NCI-H1105 treated with DMSO at 0.1 percent for 48 hours (cell line): Measurements from ENCODE around the gene PCDH9.

Source experiments
- DNase-seq: peaks from one replicate; lab custom pipeline; 2025; lab: John Stamatoyannopoulos, UW

PCDH9 gene

GRCh38 chr13:66459143-66459542 is 771.0 kb downstream of the PCDH9 start:
- DNase-seq = no peak

- DNase-seq = no peak
Measured at GRCh38 chr13:66446413-66446812, 783.7 kb downstream of the PCDH9 start.

GRCh38 chr13:66443926-66444325 is 786.2 kb downstream of the PCDH9 start:
- no peak for DNase-seq

GRCh38 chr13:66440938-66441337 is 789.2 kb downstream of the PCDH9 start:
- no peak for DNase-seq

GRCh38 chr13:66430728-66431127 is 799.4 kb downstream of the PCDH9 start:
- DNase-seq = no peak

- DNase-seq = no peak
Measured at GRCh38 chr13:66430269-66430668, 799.9 kb downstream of the PCDH9 start.

- DNase-seq = no peak
Measured at GRCh38 chr13:66429156-66429555, 801.0 kb downstream of the PCDH9 start.

- no peak for DNase-seq
Measured at GRCh38 chr13:66427458-66427861, 802.7 kb downstream of the PCDH9 start.

GRCh38 chr13:66425741-66426140 is 804.4 kb downstream of the PCDH9 start:
- no peak for DNase-seq

GRCh38 chr13:66424422-66424821 is 805.7 kb downstream of the PCDH9 start:
- DNase-seq = no peak

- DNase-seq = no peak
Measured at GRCh38 chr13:66415444-66415843, 814.7 kb downstream of the PCDH9 start.

- no peak for DNase-seq
Measured at GRCh38 chr13:66414066-66414800, 815.9 kb downstream of the PCDH9 start.

GRCh38 chr13:66410314-66410713 is 819.8 kb downstream of the PCDH9 start:
- no peak for DNase-seq

GRCh38 chr13:66409542-66409941 is 820.6 kb downstream of the PCDH9 start:
- DNase-seq = no peak

GRCh38 chr13:66407128-66407527 is 823.0 kb downstream of the PCDH9 start:
- no peak for DNase-seq

- peak; percentile 18 for DNase-seq
Measured at GRCh38 chr13:66405908-66406802, 824.0 kb downstream of the PCDH9 start.

- no peak for DNase-seq
Measured at GRCh38 chr13:66402546-66402945, 827.6 kb downstream of the PCDH9 start.

- DNase-seq = peak; percentile 70
Measured at GRCh38 chr13:66402066-66402465, 828.1 kb downstream of the PCDH9 start.

- no peak for DNase-seq
Measured at GRCh38 chr13:66400292-66400691, 829.8 kb downstream of the PCDH9 start.

- no peak for DNase-seq
Measured at GRCh38 chr13:66399873-66400272, 830.3 kb downstream of the PCDH9 start.

GRCh38 chr13:66397133-66397532 is 833.0 kb downstream of the PCDH9 start:
- no peak for DNase-seq

- DNase-seq = no peak
Measured at GRCh38 chr13:66391322-66391721, 838.8 kb downstream of the PCDH9 start.

- DNase-seq = no peak
Measured at GRCh38 chr13:66378894-66379293, 851.2 kb downstream of the PCDH9 start.
